ENCODE measurements around the gene ANKRD33.

Gene ANKRD33

DNA sequence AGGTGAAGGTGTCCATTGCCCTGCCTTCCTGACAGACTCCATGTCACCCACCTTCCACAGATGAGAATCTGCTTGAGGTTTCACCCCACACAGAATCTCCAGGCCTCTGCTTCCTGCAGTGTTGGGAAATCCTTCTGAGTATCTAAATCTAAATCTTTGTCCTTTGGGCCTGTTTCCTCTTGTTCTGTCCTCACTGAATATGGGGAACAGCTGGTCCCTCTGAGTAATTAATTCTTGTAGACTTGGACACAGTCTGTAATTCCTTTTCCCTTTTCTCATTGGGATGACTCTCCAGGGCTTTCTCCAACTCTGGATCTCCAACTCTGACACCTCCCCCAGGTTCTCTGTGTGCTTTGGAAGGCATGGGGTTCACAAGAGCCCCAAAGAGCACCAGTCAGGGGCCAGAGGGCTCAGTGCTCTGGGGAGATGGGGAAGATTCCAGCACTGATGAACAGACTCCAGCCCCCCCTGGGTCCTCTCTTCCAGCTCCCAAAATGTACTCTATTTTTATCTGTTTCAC is 17.1 kb downstream of the ANKRD33 start:
- DNase-seq (ENCODE audit: low spot score) = no peak

DNA sequence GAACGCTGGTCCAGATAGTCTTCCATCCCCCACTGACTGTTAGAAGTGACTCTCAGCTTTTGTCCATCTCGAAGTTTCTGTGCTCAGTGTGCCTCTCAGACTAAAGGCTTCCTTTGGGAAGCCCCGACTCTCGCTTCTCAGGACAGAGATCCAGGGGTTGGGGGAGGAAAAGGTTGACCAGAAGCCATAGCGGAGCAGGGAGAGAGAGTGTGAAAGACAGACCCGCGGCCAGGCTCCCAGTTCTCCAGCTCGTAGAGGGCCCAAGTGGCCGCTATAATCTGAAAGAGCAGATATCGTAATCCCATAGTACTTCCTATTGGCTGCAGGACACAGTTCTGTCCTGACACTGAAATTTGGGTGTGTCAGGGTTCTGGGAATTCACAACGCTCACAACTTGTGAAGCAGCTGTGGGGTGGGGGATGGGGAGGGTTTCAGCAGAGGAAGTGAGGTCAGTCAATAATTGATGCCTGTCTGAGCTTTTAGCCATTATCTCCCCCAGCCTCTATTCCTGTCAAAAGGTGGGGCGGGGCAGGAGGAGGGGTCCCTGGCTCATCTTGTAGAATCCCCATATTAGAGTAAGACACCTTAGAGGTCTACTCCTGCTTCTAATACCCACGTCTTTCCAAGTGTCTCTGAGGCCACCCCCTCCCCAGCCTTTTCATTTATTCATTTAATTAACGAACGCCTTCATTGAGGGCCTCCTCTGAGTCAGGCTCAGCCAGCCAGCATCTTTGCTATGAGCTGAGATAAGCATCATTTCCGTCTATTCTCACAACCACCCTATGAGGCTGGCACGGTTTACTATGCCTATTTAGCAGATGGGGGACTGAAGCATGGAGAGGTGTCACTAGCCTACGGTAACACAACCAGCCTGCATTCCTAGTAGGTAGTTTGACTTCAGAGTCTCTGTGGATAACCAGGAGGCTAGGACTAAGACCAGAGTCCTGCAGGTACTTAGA is 17.8 kb downstream of the ANKRD33 start:
- no peak for DNase-seq (ENCODE audit: low spot score)

DNA sequence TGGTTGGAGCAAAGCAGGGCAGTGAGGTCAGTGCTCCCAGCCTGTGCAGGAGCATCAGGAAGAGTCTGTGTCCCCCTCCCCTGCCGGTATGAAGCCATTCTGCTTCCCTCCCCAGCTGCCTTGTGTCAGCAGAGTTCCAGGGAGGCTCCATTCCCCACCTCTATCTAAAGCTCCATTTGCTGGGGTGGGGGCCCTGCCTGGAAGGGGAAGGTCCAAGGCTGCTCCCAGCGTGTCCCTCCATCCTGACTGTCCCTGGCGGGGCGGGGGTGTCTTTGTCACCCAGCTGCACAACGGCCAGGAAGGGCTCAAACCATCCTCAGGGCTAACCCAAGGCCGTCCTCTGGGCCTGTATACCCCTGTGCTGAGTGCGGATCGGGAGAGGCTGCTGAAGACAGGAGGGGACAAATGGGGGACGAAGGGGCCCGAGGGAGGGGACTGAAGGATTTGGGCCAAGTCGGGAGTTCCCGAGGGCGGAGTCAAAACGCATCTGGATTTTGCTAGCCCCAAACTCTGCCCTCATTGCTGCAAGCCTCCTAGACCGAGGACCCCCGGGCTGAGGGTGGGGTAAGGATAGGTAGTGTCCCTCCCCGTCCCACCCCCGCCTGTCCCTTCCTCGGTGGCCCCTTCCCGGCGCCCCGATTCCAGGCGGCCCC is 18.7 kb downstream of the ANKRD33 start:
- no peak for DNase-seq (ENCODE audit: low spot score)

DNA sequence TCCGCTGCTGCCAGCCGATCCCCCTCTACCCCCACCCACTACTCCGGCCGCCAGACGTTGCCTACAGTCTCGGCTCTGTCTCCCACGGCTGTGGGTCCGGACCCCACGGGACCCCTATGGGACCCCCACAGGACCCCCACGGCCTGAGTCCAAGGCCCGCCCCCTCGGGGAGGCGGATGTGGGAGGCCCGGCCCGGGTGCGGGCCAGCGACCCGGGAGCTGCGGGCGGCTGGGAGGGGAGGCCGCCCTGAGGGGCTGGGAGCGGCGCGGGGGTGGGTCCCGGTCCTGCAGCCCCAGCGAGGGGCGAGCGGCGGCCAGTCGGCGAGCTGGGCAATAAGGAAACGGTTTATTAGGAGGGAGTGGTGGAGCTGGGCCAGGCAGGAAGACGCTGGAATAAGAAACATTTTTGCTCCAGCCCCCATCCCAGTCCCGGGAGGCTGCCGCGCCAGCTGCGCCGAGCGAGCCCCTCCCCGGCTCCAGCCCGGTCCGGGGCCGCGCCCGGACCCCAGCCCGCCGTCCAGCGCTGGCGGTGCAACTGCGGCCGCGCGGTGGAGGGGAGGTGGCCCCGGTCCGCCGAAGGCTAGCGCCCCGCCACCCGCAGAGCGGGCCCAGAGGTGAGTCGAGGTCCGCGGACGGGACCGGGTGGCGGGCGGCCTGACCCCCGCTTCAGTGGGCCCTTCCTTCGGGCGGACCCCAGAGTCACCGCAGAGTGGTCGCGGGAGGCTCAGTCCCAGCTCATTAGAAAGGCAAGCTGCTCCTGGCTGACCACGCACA is 19.4 kb downstream of the ANKRD33 start, which contains the start of gene ACVRL1:
TSS of gene ACVRL1 (plus strand) at position 422 of the 773 bp plus-strand sequence. CDS start 4,971 bp downstream, outside the sequence.
- DNase-seq (ENCODE audit: low spot score) = no peak

DNA sequence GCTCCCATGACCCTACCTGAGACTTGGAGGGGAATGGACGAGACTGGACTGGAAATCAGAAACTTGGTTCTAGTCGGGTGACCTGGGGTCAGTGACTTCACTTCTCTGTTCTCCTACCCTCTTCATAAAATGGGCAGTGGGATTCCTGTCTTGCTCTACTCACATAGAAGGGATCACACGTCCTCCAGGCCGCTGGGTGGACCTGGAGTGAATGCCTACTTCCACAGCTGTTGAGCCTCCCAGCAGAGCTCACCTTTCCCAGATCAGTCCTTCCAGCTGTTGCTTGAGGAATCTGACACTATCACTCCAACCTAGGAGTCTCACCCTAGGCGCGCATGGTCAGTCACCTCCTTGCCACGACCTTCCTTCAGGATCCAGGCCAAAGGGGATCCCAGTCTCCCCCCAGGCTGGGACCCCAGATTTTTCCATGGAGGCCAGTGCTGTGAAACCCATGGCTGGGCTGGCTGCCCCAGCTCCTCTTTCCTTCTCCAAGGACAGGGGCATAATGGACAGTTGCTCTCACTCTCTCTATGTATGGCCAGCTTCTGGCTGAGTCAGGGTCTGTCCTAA is 20.0 kb downstream of the ANKRD33 start:
- DNase-seq (ENCODE audit: low spot score) = no peak

DNA sequence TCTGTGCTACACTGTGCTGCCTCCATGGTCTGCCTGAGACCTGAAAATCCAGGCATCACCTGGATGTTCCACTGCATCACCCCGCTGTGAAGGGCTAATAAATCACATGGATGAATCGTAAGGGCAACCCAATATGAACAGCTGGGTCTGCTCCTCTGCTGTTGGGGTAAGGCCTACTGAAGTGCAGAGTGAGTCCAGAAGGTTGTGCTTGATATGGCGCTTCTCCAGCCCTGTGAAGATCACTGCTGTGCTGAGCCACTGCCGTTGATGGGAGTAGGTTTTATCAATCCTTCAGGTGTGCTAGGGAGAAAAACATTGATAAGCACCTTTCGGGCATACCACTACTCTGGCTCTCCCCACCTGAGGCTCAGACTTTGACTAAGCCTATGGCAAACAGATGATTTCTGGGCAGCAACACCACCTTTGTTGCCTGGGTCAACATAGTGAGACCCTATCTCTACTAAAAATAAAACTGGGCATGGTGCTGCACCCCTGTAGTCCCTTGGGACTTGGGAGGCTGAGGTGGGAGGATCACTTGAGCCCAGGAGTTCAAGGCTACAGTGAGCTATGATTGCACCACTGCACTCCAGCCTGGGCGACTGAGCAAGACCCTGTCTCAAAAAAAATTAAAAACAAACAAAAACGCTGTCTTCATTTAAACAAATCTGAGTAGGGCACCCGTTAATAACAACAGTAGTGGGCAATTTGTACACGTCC is 21.1 kb downstream of the ANKRD33 start:
- DNase-seq (ENCODE audit: low spot score) = no peak

DNA sequence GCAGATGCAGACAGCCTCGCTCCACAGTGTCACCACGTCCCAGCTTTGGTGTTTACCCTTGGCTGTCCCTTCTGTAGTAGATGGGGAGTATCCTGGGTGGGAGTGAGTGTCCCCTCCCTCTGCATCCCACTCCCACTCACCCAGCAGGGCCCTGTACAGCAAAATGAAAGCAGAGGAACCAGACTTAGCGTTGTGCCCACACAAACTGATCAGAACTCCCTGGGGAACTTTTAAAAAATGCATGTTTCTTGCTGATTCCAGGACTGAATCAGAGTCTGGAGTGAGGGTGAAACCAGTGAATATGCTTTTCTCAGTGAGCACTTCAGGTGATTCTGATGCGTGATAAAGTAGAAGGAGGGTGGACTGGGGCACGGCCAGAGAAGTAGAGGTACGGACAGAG is 22.3 kb downstream of the ANKRD33 start:
- no peak for DNase-seq (ENCODE audit: low spot score)

DNA sequence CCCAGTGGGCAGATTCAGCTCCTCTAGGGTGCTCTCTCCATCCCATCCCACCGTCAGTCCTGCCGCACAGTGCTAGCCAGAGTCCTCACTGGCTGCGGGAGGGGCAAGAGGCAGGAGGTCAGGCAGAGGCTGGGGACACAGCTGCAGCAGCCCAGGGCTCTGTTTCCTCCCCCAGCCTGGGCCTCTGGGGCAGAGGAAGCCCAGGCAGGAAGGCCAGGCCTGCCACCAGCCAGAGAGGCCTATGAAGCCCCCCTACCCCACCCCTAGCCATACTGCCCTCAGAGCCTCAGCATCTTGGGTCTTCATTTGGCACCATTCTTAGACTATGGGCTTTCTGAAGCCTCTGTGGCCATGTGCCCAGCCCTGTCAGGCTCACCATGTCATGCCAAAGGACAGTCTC is 22.8 kb downstream of the ANKRD33 start:
- DNase-seq (ENCODE audit: low spot score) = no peak

DNA sequence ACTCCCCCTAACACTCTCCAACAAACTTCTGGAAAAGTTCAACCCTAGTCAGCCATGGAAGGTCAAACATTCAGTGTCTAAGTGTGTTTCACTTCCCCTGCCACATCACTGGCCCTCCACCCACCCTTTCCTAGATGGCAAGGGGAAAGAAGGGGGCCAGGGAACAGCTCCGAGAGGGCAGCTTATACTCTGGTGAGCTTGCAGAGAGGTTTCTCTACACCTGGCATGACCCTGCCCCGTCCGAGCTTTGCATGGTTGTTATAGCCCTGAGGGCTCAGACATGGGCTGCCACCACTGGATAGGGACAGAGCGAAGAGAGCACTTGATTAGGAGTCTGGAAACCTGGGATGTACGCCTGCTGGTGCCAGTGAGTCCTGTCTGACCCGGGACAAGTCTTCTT is 23.4 kb downstream of the ANKRD33 start:
- no peak for DNase-seq (ENCODE audit: low spot score)

DNA sequence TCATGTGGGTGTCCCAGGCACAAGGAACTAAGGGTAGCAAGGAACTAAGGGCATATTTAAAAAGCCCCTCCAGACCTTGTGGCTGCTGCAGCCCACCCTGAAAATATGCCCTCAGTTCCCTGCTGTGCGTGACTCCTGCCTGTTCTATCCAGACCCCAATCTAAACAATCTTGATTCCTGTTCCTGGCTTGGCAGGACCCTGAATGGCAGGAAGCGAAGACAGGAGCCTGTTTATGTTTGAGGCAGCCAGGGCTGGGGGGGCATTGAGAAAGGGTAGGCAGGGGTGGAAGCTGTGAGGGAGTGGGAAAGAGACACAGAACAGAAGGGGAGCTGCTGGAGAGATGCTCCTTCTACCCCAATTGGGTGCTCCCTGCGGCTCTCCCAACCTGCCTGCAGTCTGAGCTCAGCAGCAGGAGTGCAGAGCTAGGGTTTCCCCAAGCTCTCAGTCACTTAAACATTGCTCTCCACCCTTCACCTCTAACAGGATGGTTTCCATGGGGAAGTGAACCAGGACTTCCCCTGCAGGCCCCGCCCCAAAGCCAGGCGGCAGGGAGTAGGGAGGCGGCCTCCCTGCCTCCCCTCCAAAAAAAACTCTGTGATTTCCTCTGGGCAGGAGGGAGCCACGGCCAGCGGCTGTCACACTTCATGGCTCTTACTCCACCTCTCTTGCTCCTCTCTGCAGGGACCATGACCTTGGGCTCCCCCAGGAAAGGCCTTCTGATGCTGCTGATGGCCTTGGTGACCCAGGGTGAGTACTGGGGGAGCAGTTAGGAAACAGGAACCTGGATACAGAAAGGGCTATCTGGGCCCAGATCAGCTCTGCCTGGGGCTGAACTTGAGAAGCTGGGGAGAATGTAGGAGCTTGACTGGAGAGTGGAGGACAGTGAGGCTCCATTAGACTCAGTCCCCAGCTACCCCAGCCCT is 24.1 kb downstream of the ANKRD33 start:
- DNase-seq (ENCODE audit: low spot score) = no peak

DNA sequence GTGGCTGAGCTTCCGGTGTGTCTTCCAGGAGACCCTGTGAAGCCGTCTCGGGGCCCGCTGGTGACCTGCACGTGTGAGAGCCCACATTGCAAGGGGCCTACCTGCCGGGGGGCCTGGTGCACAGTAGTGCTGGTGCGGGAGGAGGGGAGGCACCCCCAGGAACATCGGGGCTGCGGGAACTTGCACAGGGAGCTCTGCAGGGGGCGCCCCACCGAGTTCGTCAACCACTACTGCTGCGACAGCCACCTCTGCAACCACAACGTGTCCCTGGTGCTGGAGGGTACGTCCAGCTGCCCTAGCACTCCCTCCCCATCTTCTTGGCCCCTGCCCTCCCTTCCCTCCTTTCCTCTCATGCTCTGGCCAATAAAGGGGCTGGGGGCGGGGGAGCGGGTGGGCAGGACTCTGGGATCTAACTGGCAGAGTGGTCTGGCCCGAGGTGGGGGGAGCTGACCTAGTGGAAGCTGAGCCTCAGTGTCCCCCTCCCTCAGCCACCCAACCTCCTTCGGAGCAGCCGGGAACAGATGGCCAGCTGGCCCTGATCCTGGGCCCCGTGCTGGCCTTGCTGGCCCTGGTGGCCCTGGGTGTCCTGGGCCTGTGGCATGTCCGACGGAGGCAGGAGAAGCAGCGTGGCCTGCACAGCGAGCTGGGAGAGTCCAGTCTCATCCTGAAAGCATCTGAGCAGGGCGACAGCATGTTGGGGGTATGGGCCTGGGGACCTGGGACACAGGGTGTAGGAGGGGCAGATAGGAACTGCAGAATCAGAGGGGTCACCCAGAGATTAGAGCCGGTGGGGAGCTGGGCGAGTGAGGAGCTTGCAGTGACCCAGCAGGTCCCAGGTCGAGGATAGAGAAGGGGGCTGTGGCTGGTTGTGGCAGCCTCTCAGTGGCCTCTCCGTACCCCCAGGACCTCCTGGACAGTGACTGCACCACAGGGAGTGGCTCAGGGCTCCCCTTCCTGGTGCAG is 25.4 kb downstream of the ANKRD33 start:
- DNase-seq (ENCODE audit: low spot score) = no peak

DNA sequence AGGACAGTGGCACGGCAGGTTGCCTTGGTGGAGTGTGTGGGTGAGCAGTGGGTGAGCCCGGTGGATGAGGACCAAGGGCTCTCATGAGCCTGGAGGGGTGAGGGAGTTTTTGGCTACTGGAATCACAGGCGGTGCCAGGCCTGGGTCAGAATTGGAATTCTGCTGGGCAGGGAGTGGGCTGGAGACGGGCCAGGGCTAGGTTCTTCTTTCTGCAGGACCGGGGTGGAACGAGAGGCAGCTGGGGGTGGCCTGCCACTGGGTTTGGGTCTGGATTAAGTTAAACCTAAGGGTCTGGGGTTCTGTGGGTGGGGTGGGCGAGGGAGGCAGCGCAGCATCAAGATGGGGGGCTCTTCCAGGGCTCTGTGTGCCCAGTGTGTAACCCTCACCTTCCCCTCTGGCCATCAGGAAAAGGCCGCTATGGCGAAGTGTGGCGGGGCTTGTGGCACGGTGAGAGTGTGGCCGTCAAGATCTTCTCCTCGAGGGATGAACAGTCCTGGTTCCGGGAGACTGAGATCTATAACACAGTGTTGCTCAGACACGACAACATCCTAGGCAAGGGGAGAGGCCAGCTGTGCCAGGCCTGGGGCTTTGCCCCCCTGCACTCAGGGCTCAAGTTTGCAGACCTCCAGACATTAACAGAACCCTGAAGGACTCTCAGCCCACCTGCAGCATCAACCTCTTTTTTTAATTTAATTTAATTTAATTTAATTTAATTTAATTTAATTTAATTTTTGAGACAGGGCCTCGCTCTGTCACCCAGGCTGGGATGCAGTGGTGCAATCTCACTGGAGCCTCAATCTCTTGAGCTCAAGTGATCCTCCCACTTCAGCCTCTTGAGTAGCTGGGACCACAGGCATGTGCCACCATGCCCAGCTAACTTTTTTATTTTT is 26.4 kb downstream of the ANKRD33 start:
- no peak for DNase-seq (ENCODE audit: low spot score)

DNA sequence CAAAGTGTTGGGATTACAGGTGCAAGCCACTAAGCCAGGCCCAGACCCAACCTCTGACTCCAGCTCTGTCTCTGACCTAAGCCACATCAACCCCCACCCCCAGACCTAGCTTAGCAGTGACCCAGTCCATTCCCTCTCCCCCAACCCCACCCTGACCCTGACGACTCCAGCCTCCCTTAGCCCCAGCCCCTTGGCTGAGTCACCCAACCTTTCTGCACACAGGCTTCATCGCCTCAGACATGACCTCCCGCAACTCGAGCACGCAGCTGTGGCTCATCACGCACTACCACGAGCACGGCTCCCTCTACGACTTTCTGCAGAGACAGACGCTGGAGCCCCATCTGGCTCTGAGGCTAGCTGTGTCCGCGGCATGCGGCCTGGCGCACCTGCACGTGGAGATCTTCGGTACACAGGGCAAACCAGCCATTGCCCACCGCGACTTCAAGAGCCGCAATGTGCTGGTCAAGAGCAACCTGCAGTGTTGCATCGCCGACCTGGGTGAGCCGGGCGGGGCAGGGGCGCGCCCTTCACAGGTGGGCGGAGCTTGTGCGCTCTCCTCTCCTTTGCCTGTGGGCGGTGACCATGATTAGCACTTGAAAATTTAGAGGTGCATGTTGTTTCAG is 27.2 kb downstream of the ANKRD33 start:
- DNase-seq (ENCODE audit: low spot score) = no peak

DNA sequence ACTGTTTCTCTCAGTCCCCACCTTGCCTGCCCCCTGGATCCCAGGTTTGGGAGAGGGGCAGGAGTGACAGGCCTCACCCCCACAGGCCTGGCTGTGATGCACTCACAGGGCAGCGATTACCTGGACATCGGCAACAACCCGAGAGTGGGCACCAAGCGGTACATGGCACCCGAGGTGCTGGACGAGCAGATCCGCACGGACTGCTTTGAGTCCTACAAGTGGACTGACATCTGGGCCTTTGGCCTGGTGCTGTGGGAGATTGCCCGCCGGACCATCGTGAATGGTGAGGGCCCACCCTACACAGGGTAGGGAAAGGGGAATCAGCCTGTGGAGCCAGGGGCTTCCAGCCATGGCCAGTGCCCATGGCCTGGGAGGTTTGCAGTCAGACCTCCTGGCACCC is 28.0 kb downstream of the ANKRD33 start:
- no peak for DNase-seq (ENCODE audit: low spot score)

DNA sequence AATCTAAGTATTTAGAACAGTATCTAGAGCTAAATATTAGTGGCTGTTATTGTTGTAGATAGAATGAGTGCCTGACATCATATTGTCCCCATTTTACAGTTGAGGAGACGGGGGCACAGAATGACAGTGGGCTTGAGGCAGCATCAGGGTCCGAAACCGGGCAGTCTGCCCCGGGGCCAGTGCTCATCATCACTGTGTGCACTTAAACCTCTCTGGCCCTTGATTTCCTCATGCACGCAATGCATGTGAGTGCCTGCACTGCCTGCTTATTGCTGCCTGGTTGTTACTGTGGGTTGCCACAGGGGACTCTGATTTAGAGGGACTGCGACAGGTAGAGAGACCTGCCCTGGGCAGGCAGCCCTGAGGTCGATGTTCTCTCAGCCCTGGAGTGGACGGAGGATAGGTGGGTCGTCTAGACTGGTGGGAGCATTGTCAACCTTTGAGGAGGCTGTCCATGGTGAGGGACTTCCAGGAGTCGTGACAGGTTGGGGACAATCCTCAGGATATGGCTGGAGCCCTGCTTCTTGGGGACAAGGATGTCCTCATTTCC is 29.2 kb downstream of the ANKRD33 start:
- no peak for DNase-seq (ENCODE audit: low spot score)

DNA sequence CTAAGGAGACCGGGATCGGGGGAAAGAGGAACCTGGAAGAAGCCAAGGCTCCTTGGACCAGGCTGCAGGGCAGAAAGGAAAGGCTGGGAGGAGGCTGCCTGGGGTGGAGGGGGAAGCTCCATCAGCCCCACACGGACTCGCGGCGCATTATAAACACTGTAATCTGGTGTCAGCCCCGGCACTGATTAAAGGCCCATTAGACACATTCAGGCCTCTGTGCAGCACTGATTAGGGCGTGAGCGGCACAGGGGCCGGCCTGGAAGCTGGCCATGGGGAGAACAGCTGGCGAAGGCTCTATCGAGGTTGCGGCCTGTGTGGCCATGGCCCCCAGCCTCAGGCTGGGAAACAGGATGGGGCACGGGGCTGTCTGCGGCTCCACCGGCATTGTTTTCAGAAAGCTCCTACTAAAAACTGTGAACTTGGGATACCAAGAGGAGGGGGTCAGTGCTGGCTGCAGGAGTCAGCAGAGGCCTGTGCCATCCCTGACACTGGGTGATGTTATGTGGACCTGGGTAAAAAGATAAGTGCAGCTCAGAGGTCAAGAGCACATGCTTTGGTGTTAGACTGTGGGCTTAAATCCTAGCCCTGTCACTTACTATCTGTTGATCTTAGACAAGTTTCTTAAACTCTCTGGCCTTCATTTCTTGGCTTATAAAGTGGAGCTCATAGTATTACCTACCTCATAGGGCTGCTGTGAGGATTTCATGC is 30.0 kb downstream of the ANKRD33 start:
- no peak for DNase-seq (ENCODE audit: low spot score)

DNA sequence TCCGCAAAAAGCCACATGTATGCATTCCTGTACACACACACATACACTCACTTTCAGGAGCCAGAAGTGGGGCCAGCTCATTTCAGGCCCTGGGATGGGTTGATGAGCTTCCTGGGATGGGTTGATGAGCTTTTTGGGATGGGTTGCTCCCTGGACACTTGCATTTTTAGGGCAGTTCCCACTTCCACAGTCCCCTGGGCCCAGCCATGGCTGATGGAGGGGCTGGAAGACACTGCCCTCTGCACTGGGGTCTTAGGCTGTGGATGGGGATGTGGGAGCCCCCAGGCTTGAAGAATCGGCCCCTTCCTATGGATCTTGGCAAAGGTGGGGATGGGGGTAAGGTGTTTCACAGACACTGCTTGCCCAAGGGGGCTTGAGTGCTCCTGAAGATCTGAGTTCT is 32.1 kb downstream of the ANKRD33 start:
- DNase-seq (ENCODE audit: low spot score) = no peak

Measured in RKO (cell line).